Neuron (in vitro differentiated cells): Measurements from ENCODE around the gene INPP5D.
"Not testable (repeated sequence)": the region's sequence is repeated elsewhere in the genome, so short reads cannot be mapped to it uniquely, and the experiment has no call there.

Experiments
- H2AFZ ChIP-seq: one replicate; pipeline ENCODE4 v1.6.1; 2013; ENCODE audit warnings: low read depth, mild to moderate bottlenecking, inconsistent platforms, low read length, moderate library complexity
- H3K27me3 ChIP-seq: one replicate; pipeline ENCODE4 v1.6.1; 2013; ENCODE audit warnings: low read length; ENCODE audit not compliant: insufficient read depth
- H3K36me3 ChIP-seq: one replicate; pipeline ENCODE4 v1.6.1; 2013; ENCODE audit warnings: low read length; ENCODE audit not compliant: insufficient read depth
- H3K4me1 ChIP-seq: one replicate; pipeline ENCODE4 v1.6.1; 2013; ENCODE audit warnings: low read length; ENCODE audit not compliant: insufficient read depth
- H3K4me3 ChIP-seq: 2 replicates; pipeline ENCODE4 v1.5.1; 2013; ENCODE audit warnings: mild to moderate bottlenecking, low read length, moderate library complexity
- H3K9me3 ChIP-seq: one replicate; pipeline ENCODE4 v1.6.1; 2013; ENCODE audit warnings: low read length

INPP5D gene

GRCh38 chr2:233119123-233119522, 59.0 kb downstream of the INPP5D start:
- no peak overlapping the region for H3K4me3 ChIP-seq
- H3K9me3 ChIP-seq, result no peaks in the 10 kb centered on the region
- no peak overlapping the region for H2AFZ ChIP-seq
- H3K27me3 ChIP-seq, result peaks cover 4% of the 10 kb centered on the region
- H3K36me3 ChIP-seq, result no peaks in the 10 kb centered on the region
- H3K4me1 ChIP-seq, result no peaks in the 10 kb centered on the region

GRCh38 chr2:233119806-233120205, 59.7 kb downstream of the INPP5D start:
- Histone ChIP-seq H3K9me3 (no peaks in the 10 kb centered on the region), H3K27me3 (peaks cover 4% of the 10 kb centered on the region), H3K36me3 (no peaks in the 10 kb centered on the region), H2AFZ (no peak overlapping the region), H3K4me1 (no peaks in the 10 kb centered on the region), H3K4me3 (no peak overlapping the region)

GRCh38 chr2:233120459-233120858, 60.3 kb downstream of the INPP5D start:
- H3K4me3 ChIP-seq, result no peak overlapping the region
- H3K9me3 ChIP-seq, result no peaks in the 10 kb centered on the region
- H3K27me3 ChIP-seq, result peaks cover 4% of the 10 kb centered on the region
- no peak overlapping the region for H2AFZ ChIP-seq
- H3K4me1 ChIP-seq, result no peaks in the 10 kb centered on the region
- no peaks in the 10 kb centered on the region for H3K36me3 ChIP-seq

GRCh38 chr2:233121856-233122255, 61.7 kb downstream of the INPP5D start:
- no peaks in the 10 kb centered on the region for H3K36me3 ChIP-seq

GRCh38 chr2:233122541-233122940, 62.4 kb downstream of the INPP5D start:
- no peaks in the 10 kb centered on the region for H3K36me3 ChIP-seq
- no peaks in the 10 kb centered on the region for H3K4me1 ChIP-seq
- no peak overlapping the region for H3K4me3 ChIP-seq
- no peak overlapping the region for H2AFZ ChIP-seq
- peaks cover 4% of the 10 kb centered on the region for H3K27me3 ChIP-seq
- no peaks in the 10 kb centered on the region for H3K9me3 ChIP-seq

More at GRCh38 chr2:233121856-233122255, 61.7 kb downstream of the INPP5D start:
- Histone ChIP-seq H3K9me3 (no peaks in the 10 kb centered on the region), H3K4me3 (no peak overlapping the region), H3K4me1 (no peaks in the 10 kb centered on the region), H3K27me3 (peaks cover 4% of the 10 kb centered on the region), H2AFZ (no peak overlapping the region)

- not testable (repeated sequence) for H2AFZ ChIP-seq, H3K4me1 ChIP-seq, H3K36me3 ChIP-seq, H3K27me3 ChIP-seq, H3K9me3 ChIP-seq, H3K4me3 ChIP-seq
Observed at GRCh38 chr2:233123576-233123975, 63.4 kb downstream of the INPP5D start.

- H2AFZ ChIP-seq, result no peak overlapping the region
- no peaks in the 10 kb centered on the region for H3K27me3 ChIP-seq
- no peaks in the 10 kb centered on the region for H3K9me3 ChIP-seq
- no peaks in the 10 kb centered on the region for H3K4me1 ChIP-seq
- H3K36me3 ChIP-seq, result no peaks in the 10 kb centered on the region
- no peak overlapping the region for H3K4me3 ChIP-seq
Observed at GRCh38 chr2:233124421-233125080, 64.4 kb downstream of the INPP5D start.

GRCh38 chr2:233125455-233126065, 65.4 kb downstream of the INPP5D start:
- Histone ChIP-seq H2AFZ (no peak overlapping the region), H3K4me3 (no peak overlapping the region), H3K27me3 (no peaks in the 10 kb centered on the region), H3K36me3 (no peaks in the 10 kb centered on the region), H3K4me1 (no peaks in the 10 kb centered on the region), H3K9me3 (no peaks in the 10 kb centered on the region)

- no peaks in the 10 kb centered on the region for H3K4me1 ChIP-seq
- no peaks in the 10 kb centered on the region for H3K9me3 ChIP-seq
- H2AFZ ChIP-seq, result no peak overlapping the region
- H3K27me3 ChIP-seq, result no peaks in the 10 kb centered on the region
- no peaks in the 10 kb centered on the region for H3K36me3 ChIP-seq
- H3K4me3 ChIP-seq, result no peak overlapping the region
Observed at GRCh38 chr2:233129351-233129978, 69.3 kb downstream of the INPP5D start.

GRCh38 chr2:233130024-233130423, 69.9 kb downstream of the INPP5D start:
- Histone ChIP-seq H2AFZ (no peak overlapping the region), H3K9me3 (no peaks in the 10 kb centered on the region), H3K4me1 (no peaks in the 10 kb centered on the region), H3K27me3 (no peaks in the 10 kb centered on the region), H3K36me3 (no peaks in the 10 kb centered on the region), H3K4me3 (no peak overlapping the region)

GRCh38 chr2:233130481-233131020, 70.4 kb downstream of the INPP5D start:
- Histone ChIP-seq H3K36me3 (no peaks in the 10 kb centered on the region), H2AFZ (no peak overlapping the region), H3K4me3 (no peak overlapping the region), H3K4me1 (no peaks in the 10 kb centered on the region), H3K27me3 (no peaks in the 10 kb centered on the region), H3K9me3 (no peaks in the 10 kb centered on the region)

- Histone ChIP-seq H3K4me1 (no peaks in the 10 kb centered on the region), H3K4me3 (no peak overlapping the region), H3K27me3 (no peaks in the 10 kb centered on the region), H2AFZ (no peak overlapping the region), H3K9me3 (no peaks in the 10 kb centered on the region), H3K36me3 (no peaks in the 10 kb centered on the region)
Observed at GRCh38 chr2:233131936-233132720, 72.0 kb downstream of the INPP5D start.

GRCh38 chr2:233133239-233133638, 73.1 kb downstream of the INPP5D start:
- Histone ChIP-seq H2AFZ (no peak overlapping the region), H3K4me1 (no peaks in the 10 kb centered on the region), H3K9me3 (no peaks in the 10 kb centered on the region), H3K4me3 (no peak overlapping the region), H3K27me3 (no peaks in the 10 kb centered on the region), H3K36me3 (no peaks in the 10 kb centered on the region)
